ENCODE results near the gene RGL4.

The RGL4 gene

GRCh38 chr22:23684561-23685031 is 6.2 kb upstream of the RGL4 start:
- no peak overlapping the region for H3K27ac ChIP-seq (ENCODE audit: low read depth, low read length)
- H3K14ac ChIP-seq (ENCODE audit: low read length), result no peak overlapping the region
- H3K9me3 ChIP-seq (ENCODE audit: insufficient read depth, low read depth, low read length), result peaks cover 1% of the 10 kb centered on the region
- no peaks in the 10 kb centered on the region for H3K79me2 ChIP-seq (ENCODE audit: control insufficient read depth, insufficient read depth, low read length, poor library complexity)
- no peaks in the 10 kb centered on the region for H3K4me1 ChIP-seq (ENCODE audit: control insufficient read depth in 1 of 2, insufficient read depth in 2 of 2, low read length in 2 of 2)
- H4K91ac ChIP-seq (ENCODE audit: low read depth, low read length), result no peak overlapping the region
- H4K12ac ChIP-seq (ENCODE audit: low read depth, low read length), result no peak overlapping the region
- H2BK120ac ChIP-seq (ENCODE audit: insufficient read depth, low read length, poor library complexity), result no peak overlapping the region
- no peak overlapping the region for H2AFZ ChIP-seq (ENCODE audit: insufficient read depth, low read length, poor library complexity)
- H3K79me1 ChIP-seq (ENCODE audit: low read length), result no peaks in the 10 kb centered on the region
- no CpG with 5 or more reads among the region's 8 CpGs for WGBS (ENCODE audit: extremely low coverage, insufficient coverage, insufficient read length)
- no peak overlapping the region for H2BK12ac ChIP-seq (ENCODE audit: low read length)
- no peak overlapping the region for H3K18ac ChIP-seq (ENCODE audit: low read length)
- H2BK5ac ChIP-seq (ENCODE audit: low read depth, low read length, poor library complexity), result no peak overlapping the region
- H4K8ac ChIP-seq (ENCODE audit: low read depth, low read length), result no peak overlapping the region
- no peak overlapping the region for H3K4me2 ChIP-seq (ENCODE audit: low read length)
- peaks cover 24 to 29% of the 10 kb centered on the region in 2 experiments for H3K36me3 ChIP-seq (ENCODE audit: control insufficient read depth in 1 of 2, insufficient read depth in 2 of 2, low read length in 2 of 2)
- no peak overlapping the region for H3K4ac ChIP-seq (ENCODE audit: low read depth, low read length)
- no peak for DNase-seq
- H2AK5ac ChIP-seq (ENCODE audit: low read length), result no peak overlapping the region
- H3K4me3 ChIP-seq (ENCODE audit: low read depth, low read length), result no peak overlapping the region
- H3K9ac ChIP-seq (ENCODE audit: low read length), result no peak overlapping the region
- H3K27me3 ChIP-seq (ENCODE audit: insufficient read depth, low read length), result no peaks in the 10 kb centered on the region
- H3K23ac ChIP-seq (ENCODE audit: low read length), result no peak overlapping the region

GRCh38 chr22:23685205-23685784 is 5.5 kb upstream of the RGL4 start:
- H3K4me3 ChIP-seq (ENCODE audit: low read depth, low read length), result no peak overlapping the region
- no CpG with 5 or more reads among the region's 5 CpGs for WGBS (ENCODE audit: extremely low coverage, insufficient coverage, insufficient read length)
- no peak overlapping the region for H2AK5ac ChIP-seq (ENCODE audit: low read length)
- H4K12ac ChIP-seq (ENCODE audit: low read depth, low read length), result no peak overlapping the region
- no peak overlapping the region for H3K4ac ChIP-seq (ENCODE audit: low read depth, low read length)
- no peaks in the 10 kb centered on the region for H3K27me3 ChIP-seq (ENCODE audit: insufficient read depth, low read length)
- H3K79me2 ChIP-seq (ENCODE audit: control insufficient read depth, insufficient read depth, low read length, poor library complexity), result no peaks in the 10 kb centered on the region
- no peak overlapping the region for H4K8ac ChIP-seq (ENCODE audit: low read depth, low read length)
- H3K4me1 ChIP-seq (ENCODE audit: control insufficient read depth in 1 of 2, insufficient read depth in 2 of 2, low read length in 2 of 2), result no peaks in the 10 kb centered on the region
- peaks cover 1% of the 10 kb centered on the region for H3K9me3 ChIP-seq (ENCODE audit: insufficient read depth, low read depth, low read length)
- no peak overlapping the region for H2BK12ac ChIP-seq (ENCODE audit: low read length)
- H3K9ac ChIP-seq (ENCODE audit: low read length), result no peak overlapping the region
- no peak overlapping the region for H3K4me2 ChIP-seq (ENCODE audit: low read length)
- no peaks in the 10 kb centered on the region for H3K79me1 ChIP-seq (ENCODE audit: low read length)
- no peak overlapping the region for H4K91ac ChIP-seq (ENCODE audit: low read depth, low read length)
- DNase-seq, result no peak
- peaks cover 22 to 30% of the 10 kb centered on the region in 2 experiments for H3K36me3 ChIP-seq (ENCODE audit: control insufficient read depth in 1 of 2, insufficient read depth in 2 of 2, low read length in 2 of 2)
- no peak overlapping the region for H3K27ac ChIP-seq (ENCODE audit: low read depth, low read length)
- no peak overlapping the region for H2AFZ ChIP-seq (ENCODE audit: insufficient read depth, low read length, poor library complexity)
- no peak overlapping the region for H3K18ac ChIP-seq (ENCODE audit: low read length)
- no peak overlapping the region for H3K23ac ChIP-seq (ENCODE audit: low read length)
- H3K14ac ChIP-seq (ENCODE audit: low read length), result no peak overlapping the region
- H2BK120ac ChIP-seq (ENCODE audit: insufficient read depth, low read length, poor library complexity), result no peak overlapping the region
- no peak overlapping the region for H2BK5ac ChIP-seq (ENCODE audit: low read depth, low read length, poor library complexity)

- Histone ChIP-seq H3K23ac (ENCODE audit: low read length) (no peak overlapping the region), H2AFZ (ENCODE audit: insufficient read depth, low read length, poor library complexity) (no peak overlapping the region), H3K18ac (ENCODE audit: low read length) (no peak overlapping the region), H4K8ac (ENCODE audit: low read depth, low read length) (no peak overlapping the region), H3K27ac (ENCODE audit: low read depth, low read length) (no peak overlapping the region), H2AK5ac (ENCODE audit: low read length) (no peak overlapping the region), H3K9me3 (ENCODE audit: insufficient read depth, low read depth, low read length) (peaks cover 1% of the 10 kb centered on the region), H2BK12ac (ENCODE audit: low read length) (no peak overlapping the region), H2BK5ac (ENCODE audit: low read depth, low read length, poor library complexity) (no peak overlapping the region), H3K4me2 (ENCODE audit: low read length) (no peak overlapping the region), H3K4me3 (ENCODE audit: low read depth, low read length) (no peak overlapping the region), H2BK120ac (ENCODE audit: insufficient read depth, low read length, poor library complexity) (no peak overlapping the region), H4K91ac (ENCODE audit: low read depth, low read length) (no peak overlapping the region), H3K36me3 (ENCODE audit: control insufficient read depth in 1 of 2, insufficient read depth in 2 of 2, low read length in 2 of 2) (peaks cover 16 to 30% of the 10 kb centered on the region in 2 experiments), H3K4me1 (ENCODE audit: control insufficient read depth in 1 of 2, insufficient read depth in 2 of 2, low read length in 2 of 2) (no peaks in the 10 kb centered on the region), H3K27me3 (ENCODE audit: insufficient read depth, low read length) (no peaks in the 10 kb centered on the region), H3K9ac (ENCODE audit: low read length) (no peak overlapping the region), H3K79me2 (ENCODE audit: control insufficient read depth, insufficient read depth, low read length, poor library complexity) (no peaks in the 10 kb centered on the region), H3K79me1 (ENCODE audit: low read length) (no peaks in the 10 kb centered on the region), H4K12ac (ENCODE audit: low read depth, low read length) (no peak overlapping the region), H3K4ac (ENCODE audit: low read depth, low read length) (no peak overlapping the region), H3K14ac (ENCODE audit: low read length) (no peak overlapping the region)
- DNase-seq, result no peak
- no CpG with 5 or more reads among the region's 7 CpGs for WGBS (ENCODE audit: extremely low coverage, insufficient coverage, insufficient read length)
Observed at GRCh38 chr22:23686416-23687024, 4.3 kb upstream of the RGL4 start.

GRCh38 chr22:23688121-23688520 is 2.7 kb upstream of the RGL4 start:
- Histone ChIP-seq H3K4me1 (ENCODE audit: control insufficient read depth in 1 of 2, insufficient read depth in 2 of 2, low read length in 2 of 2) (no peaks in the 10 kb centered on the region), H3K27ac (ENCODE audit: low read depth, low read length) (no peak overlapping the region), H3K23ac (ENCODE audit: low read length) (no peak overlapping the region), H3K4me2 (ENCODE audit: low read length) (no peak overlapping the region), H3K4ac (ENCODE audit: low read depth, low read length) (no peak overlapping the region), H4K91ac (ENCODE audit: low read depth, low read length) (no peak overlapping the region), H3K14ac (ENCODE audit: low read length) (no peak overlapping the region), H2BK5ac (ENCODE audit: low read depth, low read length, poor library complexity) (no peak overlapping the region), H3K18ac (ENCODE audit: low read length) (no peak overlapping the region), H3K27me3 (ENCODE audit: insufficient read depth, low read length) (no peaks in the 10 kb centered on the region), H2BK12ac (ENCODE audit: low read length) (no peak overlapping the region), H2AFZ (ENCODE audit: insufficient read depth, low read length, poor library complexity) (no peak overlapping the region), H4K8ac (ENCODE audit: low read depth, low read length) (no peak overlapping the region), H3K9ac (ENCODE audit: low read length) (no peak overlapping the region), H3K79me1 (ENCODE audit: low read length) (no peaks in the 10 kb centered on the region), H3K4me3 (ENCODE audit: low read depth, low read length) (no peak overlapping the region), H4K12ac (ENCODE audit: low read depth, low read length) (no peak overlapping the region), H3K36me3 (ENCODE audit: control insufficient read depth in 1 of 2, insufficient read depth in 2 of 2, low read length in 2 of 2) (peaks cover 13 to 37% of the 10 kb centered on the region in 2 experiments), H3K9me3 (ENCODE audit: insufficient read depth, low read depth, low read length) (peaks cover 1% of the 10 kb centered on the region), H3K79me2 (ENCODE audit: control insufficient read depth, insufficient read depth, low read length, poor library complexity) (no peaks in the 10 kb centered on the region), H2AK5ac (ENCODE audit: low read length) (no peak overlapping the region), H2BK120ac (ENCODE audit: insufficient read depth, low read length, poor library complexity) (no peak overlapping the region)
- DNase-seq, result no peak
- no CpG with 5 or more reads among the region's 10 CpGs for WGBS (ENCODE audit: extremely low coverage, insufficient coverage, insufficient read length)

Measured in trophoblast cell (in vitro differentiated cells and primary cell).